GM21515 (cell line): ENCODE results near the gene PRAMEF10.
"Not testable (repeated sequence)": the region's sequence is repeated elsewhere in the genome, so short reads cannot be mapped to it uniquely, and the experiment has no call there.

Experiments
- ATAC-seq: cut with Tn5 transposase; IDR thresholded peaks from one replicate; pipeline ENCODE4 v1.9.1; 2021; ENCODE audit not compliant: unreplicated experiment

Gene PRAMEF10, protein sequence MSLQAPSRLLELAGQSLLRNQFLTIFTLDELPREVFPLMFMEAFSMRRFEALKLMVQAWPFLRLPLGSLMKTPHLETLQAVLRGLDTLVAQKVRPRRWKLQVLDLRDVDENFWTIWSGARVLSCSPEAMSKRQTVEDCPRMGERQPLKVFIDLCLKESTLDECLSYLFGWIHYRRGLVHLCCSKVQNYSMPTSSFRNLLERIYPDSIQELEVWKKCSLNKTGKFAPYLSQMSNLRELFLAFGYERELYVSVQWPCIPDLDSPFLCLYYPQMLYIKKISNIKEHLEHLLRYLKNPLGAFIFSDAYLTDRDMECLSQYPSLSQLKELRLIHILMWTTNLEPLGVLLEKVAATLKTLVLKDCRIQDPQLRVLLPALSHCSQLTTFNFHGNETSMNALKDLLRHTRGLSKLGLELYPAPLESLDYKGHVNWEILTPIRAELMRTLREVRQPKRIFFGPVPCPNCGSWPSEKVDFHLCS

DNA sequence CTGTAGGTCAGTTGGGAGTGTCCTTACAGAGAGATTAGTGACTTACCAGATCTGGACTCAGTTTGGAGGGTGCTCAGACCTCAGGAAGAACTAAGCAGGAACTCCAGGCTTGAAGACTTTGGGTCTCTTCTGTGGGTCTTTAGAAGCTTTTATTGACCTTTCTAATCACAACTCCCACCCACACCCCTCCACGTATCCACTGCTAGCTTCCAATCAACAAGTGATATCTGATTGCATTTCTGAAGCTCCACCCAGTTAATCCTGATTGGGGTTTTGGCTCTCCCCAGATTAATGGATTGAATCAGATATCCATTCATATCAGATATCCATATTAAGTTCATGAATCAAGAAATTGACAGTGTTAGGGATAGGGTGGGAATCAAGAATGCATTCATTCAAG lies at the start of gene PRAMEF10:
TSS of gene PRAMEF10 (minus strand) at position 101 of the 400 bp plus-strand sequence. CDS start 2,423 bp downstream, outside the sequence.
- not testable (repeated sequence) for ATAC-seq

DNA sequence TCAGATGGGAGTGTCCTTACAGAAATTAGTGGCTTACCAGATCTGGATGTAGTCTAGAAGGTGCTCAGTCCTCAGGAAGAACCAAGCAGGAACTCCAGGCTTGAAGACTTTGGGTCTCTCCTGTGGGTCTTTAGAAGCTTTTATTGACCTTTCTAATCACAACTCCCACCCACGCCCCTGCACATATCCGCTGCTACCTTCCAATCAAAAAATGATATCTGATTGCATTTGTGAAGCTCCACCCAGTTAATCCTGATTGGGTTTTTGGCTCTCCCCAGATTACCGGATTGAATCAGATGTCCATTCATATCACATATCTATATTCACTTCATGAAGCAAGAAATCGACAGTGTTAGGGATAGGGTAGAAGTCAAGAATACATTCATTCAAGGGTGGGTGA lies 49.4 kb upstream of the PRAMEF10 start, which contains the start of gene PRAMEF6:
TSS of gene PRAMEF6 (minus strand) at position 101 of the 400 bp plus-strand sequence. CDS start 5,062 bp downstream, outside the sequence.
- ATAC-seq = not testable (repeated sequence)

DNA sequence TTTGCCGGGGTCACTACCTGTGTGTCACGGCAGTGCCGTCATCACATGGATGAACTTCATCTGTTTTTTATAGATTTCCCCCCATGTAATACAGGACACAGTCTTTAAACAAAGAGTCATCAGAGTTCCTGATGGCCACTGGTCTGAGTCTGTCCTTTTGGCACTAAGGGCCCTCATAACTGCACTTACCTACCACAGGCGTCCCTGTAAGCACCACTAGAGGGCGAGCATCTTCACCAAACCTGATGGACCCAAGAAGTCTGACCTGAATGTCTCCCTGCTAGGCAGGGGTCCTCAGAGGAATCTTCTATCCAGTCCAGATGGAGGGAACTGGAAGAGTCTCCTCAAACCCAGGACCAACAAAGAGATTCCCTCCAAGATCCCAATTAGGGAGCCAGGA lies 26.3 kb upstream of the PRAMEF10 start:
- ATAC-seq = not testable (repeated sequence)

DNA sequence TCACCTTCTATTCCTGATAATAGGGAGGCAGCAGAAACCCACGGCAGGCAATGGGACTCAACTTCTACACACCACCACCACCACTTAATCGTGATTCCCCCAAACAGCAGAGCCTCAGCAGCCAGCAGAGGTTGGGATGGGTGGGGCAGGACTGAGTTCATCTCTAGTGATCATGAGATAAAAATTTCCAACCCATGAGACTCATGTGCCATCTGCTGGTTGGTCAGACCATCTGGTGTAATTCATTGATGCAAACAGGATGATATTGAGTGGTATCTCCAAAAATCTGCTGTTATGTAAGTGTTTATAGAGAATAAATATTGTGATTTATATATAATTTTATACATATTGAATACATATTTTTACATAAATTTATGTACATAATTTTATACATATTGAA lies 23.7 kb upstream of the PRAMEF10 start:
- ATAC-seq = not testable (repeated sequence)

DNA sequence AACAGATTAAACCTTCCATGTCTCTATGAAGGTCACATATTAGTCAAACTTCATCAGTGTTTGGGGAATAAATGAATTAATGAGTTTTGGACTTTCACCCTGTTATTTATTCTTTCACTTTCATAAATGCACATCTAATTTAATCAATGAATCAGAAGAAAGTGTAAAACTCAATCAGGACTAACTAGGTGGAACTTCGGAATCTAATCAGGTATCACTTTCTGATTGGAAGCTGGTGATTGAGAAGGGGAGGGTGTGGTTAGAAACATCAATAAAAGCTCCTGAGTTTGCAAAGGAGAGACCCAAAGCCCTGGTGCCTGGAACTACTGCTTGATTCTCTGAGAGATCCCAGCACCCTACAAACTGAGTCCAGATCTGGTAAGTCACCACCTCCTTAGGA lies 18.2 kb upstream of the PRAMEF10 start, which contains the start of gene PRAMEF7:
TSS of gene PRAMEF7 (plus strand) at position 301 of the 400 bp plus-strand sequence. CDS start 1,083 bp downstream, outside the sequence.
- ATAC-seq = not testable (repeated sequence)

DNA sequence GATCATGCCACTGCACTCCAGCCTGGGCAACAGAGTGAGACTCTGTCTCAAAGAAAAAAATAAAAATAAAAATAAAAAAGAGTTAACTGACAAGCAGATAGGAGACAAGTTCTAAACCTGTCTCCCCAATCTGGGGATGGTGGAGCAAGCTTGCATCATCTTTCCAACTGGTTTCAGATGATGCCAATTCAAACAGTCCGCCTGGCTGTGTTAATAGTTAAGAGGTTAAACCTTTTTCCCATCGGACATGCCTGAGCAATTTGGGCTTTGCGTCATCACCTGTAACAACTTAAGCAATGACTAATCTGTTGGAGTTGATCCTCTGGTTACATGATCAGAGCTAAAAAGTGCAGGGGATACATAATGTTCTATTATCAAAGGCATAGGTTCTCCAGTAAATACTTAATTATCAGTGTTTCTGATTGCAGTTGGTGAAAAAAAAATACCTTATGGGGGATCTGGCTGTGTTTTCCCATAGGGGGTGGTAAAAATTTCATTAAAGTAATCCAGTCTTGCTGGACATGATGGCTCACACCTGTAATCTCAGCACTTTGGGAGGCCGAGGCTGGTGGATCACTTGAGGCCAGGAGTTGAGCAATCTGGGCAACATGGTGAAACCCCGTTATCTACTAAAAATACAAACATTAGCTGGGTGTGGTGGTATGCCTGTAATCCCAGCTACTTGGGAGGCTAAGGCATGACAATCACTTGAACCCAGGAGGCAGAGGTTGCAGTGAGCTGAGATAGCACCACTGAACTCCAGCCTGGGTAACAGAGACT lies 5.9 kb upstream of the PRAMEF10 start:
- not testable (repeated sequence) for ATAC-seq

DNA sequence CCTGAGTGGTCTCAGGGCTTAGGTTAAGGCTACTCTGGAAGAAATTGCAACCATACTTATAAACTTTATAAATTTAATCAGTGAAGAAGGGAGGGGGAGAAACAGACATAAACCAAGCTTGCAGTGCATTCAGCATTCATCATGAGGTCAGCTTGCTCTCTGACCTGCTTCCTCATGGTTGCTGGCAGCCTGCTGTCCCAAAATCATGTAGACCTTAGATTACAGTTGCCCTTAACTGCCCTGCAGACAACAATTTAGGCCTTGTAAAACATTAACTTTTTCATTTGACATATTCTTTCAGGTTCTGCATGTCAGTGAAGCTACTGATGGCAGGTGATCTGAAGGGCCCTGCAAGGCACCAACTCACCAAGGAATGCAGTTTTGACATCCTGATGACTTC lies 1.1 kb upstream of the PRAMEF10 start:
- ATAC-seq = not testable (repeated sequence)

DNA sequence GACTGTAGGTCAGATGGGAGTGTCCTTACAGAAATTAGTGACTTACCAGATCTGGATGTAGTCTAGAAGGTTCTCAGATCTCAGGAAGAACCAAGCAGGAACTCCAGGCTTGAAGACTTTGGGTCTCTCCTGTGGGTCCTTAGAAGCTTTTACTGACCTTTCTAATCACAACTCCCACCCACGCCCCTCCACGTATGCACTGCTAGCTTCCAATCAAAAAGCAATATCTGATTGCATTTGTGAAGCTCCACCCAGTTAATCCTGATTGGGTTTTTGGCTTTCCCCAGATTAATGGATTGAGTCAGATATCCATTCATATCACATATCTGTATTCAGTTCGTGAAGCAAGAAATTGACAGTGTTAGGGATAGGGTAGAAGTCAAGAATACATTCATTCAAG lies 12.0 kb downstream of the PRAMEF10 start, which contains the start of gene PRAMEF4:
TSS of gene PRAMEF4 (minus strand) at position 101 of the 400 bp plus-strand sequence. CDS start 2,807 bp downstream, outside the sequence.
- not testable (repeated sequence) for ATAC-seq

DNA sequence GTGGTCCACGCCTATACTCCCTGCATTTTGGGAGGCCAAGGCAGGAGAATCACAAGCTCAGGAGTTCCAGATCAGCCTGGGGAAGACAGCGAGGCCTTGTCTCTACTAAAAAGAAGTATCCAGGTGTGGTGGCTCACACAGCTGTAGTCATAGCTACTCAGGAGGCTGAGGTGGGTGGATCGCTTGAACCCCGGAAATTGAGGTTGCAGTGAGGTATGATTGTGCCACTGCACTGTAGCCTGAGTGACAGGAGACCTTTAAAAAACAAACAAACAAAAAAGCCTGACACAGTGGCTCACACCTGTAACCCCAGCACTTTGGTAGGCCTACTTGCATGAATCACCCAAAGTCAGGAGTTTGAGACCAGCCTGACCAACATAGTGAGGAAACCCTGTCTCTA lies 19.6 kb downstream of the PRAMEF10 start:
- ATAC-seq = not testable (repeated sequence)

DNA sequence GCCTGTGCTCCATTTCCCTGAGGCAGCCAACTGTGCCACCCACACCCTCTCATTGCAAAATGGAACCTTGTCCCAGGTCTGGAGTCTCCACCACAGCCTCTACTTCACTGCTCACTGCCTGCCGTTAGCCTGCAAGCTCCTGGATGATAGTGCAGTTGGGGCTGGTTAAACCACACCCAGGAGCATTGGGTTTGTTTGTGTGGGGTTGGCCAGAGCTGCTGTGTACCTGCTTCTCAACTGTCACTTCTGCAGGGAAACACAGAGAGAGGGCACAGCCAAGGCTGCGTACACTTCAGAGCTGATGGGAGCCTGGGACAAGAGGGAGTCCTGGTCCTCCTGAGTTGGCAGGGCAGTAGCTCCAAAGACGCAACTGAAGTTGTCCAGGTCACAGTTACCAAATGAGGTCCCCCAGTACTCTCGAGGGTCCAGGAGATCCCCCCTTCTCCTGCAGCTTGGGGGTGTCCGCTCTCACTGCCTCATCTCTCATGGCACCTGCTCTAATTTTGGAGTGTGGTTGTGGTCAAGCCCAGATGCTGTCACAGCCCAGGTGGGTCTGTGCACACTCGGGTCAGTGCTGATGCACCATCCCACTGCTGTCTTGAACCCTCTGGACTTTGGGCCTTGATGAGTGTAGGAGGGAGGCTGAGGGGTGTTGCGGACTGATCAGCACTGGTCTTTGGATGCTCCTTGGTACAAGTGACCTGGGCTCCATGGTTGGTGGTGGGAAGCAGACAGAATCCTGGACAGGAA lies 34.8 kb downstream of the PRAMEF10 start:
- ATAC-seq = not testable (repeated sequence)

DNA sequence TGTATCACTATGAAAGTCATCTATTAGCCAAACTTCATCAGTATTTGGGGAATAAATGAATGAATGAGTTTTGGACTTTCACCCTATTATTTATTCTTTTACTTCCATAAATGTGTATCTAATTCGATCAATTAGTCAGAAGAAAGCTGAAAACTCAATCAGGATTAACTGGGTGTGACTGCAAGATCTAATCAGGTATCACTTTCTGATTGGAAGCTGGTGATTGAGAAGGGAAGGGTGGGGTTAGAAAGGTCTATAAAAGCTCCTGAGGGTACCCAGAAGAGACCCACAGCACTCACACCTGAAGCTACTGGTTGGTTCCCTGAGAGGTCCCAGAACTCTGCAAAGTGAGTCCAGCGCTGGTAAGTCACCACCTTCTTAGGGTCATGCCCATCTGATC lies 41.3 kb downstream of the PRAMEF10 start, which contains the start of gene PRAMEF2:
TSS of gene PRAMEF2 (plus strand) at position 301 of the 400 bp plus-strand sequence. CDS start 1,924 bp downstream, outside the sequence.
- ATAC-seq = not testable (repeated sequence)

DNA sequence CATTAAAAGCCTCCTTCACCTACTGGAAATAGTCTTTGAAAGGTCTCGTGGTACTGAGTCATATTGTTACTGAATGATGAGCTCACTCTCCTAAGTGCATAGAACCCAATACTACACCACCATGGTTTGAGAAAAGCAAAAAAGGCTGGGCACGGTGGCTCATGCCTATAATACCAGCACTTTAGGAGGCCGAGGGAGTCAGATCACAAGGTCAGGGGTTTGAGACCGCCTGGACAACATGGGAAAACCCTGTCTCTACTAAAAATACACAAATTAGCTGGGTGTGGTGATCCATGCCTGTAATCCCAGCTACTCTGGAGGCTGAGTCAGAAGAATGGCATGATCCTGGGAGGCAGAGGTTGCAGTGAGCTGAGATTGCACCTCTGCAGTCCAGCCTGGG lies 46.3 kb downstream of the PRAMEF10 start:
- ATAC-seq = no peak

DNA sequence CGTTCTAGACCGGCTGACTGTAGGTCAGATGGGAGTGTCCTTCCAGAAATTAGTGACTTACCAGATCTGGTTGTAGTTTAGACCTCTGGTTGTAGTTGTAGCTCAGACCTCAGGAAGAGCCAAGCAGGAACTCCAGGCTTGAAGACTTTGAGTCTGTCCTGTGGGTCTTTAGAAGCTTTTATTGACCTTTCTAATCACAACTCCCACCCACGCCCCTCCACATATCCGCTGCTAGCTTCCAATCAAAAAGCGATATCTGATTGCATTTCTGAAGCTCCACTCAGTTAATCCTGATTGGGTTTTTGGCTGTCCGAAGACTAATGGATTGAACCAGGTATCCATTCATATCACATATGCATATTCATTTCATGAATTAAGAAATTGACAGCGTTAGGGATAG lies 49.5 kb downstream of the PRAMEF10 start, which contains the start of gene HNRNPCL1:
TSS of gene HNRNPCL1 (minus strand) at position 101 of the 400 bp plus-strand sequence. CDS start 431 bp downstream, outside the sequence.
- not testable (repeated sequence) for ATAC-seq
